ENCODE data around the gene COL4A1.

GRCh38 chr13:110297766-110298504, 9.0 kb downstream of the COL4A1 start:
- TF ChIP-seq, protein P1, sequence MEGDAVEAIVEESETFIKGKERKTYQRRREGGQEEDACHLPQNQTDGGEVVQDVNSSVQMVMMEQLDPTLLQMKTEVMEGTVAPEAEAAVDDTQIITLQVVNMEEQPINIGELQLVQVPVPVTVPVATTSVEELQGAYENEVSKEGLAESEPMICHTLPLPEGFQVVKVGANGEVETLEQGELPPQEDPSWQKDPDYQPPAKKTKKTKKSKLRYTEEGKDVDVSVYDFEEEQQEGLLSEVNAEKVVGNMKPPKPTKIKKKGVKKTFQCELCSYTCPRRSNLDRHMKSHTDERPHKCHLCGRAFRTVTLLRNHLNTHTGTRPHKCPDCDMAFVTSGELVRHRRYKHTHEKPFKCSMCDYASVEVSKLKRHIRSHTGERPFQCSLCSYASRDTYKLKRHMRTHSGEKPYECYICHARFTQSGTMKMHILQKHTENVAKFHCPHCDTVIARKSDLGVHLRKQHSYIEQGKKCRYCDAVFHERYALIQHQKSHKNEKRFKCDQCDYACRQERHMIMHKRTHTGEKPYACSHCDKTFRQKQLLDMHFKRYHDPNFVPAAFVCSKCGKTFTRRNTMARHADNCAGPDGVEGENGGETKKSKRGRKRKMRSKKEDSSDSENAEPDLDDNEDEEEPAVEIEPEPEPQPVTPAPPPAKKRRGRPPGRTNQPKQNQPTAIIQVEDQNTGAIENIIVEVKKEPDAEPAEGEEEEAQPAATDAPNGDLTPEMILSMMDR (IDR thresholded peaks at IDR 0.05; ENCODE audit: insufficient read depth, low read depth, low read length), result no peak
- TF ChIP-seq EZH2 (IDR thresholded peaks at IDR 0.05; ENCODE audit: insufficient read depth, low read length), result no peak
